Naive B cell (primary cell): ENCODE results near the gene SERPINB1. TPM values are rescaled to one million over a fixed set of nuclear protein-coding genes. Genes with fewer than 3 reads are reported as not detected.

Source experiments
- ATAC-seq, 2 donors: fragments of 150-1000 bp; cut with Tn5 transposase; 2 replicates each; pipeline ENCODE4 v1.10.0; 2021; ENCODE audit warnings: low read depth in 2 of 2, mild to moderate bottlenecking in 2 of 2, moderate library complexity in 2 of 2
- DNase-seq: peaks from one replicate; pipeline ENCODE4 v3.0.0; 2022
- H3K27ac Mint-ChIP-seq, 6 donors: one replicate each; pipeline ENCODE4 v1.8.0; 2020 to 2022; ENCODE audit warnings: mild to moderate bottlenecking in 6 of 6, mixed read lengths in 6 of 6, moderate library complexity in 5 of 6, inconsistent platforms in 2 of 6
- H3K27me3 Mint-ChIP-seq, 3 donors: one replicate each; pipeline ENCODE4 v1.8.0; 2021 to 2022; ENCODE audit warnings: mixed read lengths in 3 of 3, mild to moderate bottlenecking in 1 of 3
- H3K36me3 Mint-ChIP-seq, 2 donors: one replicate each; pipeline ENCODE4 v1.8.0; 2020 to 2022; ENCODE audit warnings: mixed read lengths in 2 of 2, inconsistent platforms in 1 of 2, mild to moderate bottlenecking in 1 of 2
- H3K4me1 Mint-ChIP-seq, 3 donors: one replicate each; pipeline ENCODE4 v1.8.0; 2020 to 2022; ENCODE audit warnings: mixed read lengths in 3 of 3, inconsistent platforms in 1 of 3, mild to moderate bottlenecking in 1 of 3, moderate library complexity in 1 of 3
- H3K4me3 Mint-ChIP-seq, 8 donors: one replicate each; pipeline ENCODE4 v1.8.0; 2020 to 2022; ENCODE audit warnings: mild to moderate bottlenecking in 8 of 8, mixed read lengths in 8 of 8, moderate library complexity in 8 of 8, inconsistent platforms in 2 of 8
- H3K9me3 Mint-ChIP-seq, 7 donors: one replicate each; pipeline ENCODE4 v1.8.0; 2020 to 2022; ENCODE audit warnings: mixed read lengths in 7 of 7, mild to moderate bottlenecking in 5 of 7, inconsistent platforms in 2 of 7, moderate library complexity in 1 of 7
- polyA plus RNA-seq, 6 donors: library from polyadenylated mRNA; unstranded; fragments of 300-500 nt; fragmentation: Illumina TruSeq; gene quantifications; one replicate each; pipeline ENCODE4 v1.2.3, GENCODE V29; 2021; ENCODE audit warnings: low read depth in 6 of 6

The SERPINB1 gene
- polyA plus RNA-seq, 6 donors from 2014 or later, result 84.7 to 107 (median 93.7) TPM

DNA sequence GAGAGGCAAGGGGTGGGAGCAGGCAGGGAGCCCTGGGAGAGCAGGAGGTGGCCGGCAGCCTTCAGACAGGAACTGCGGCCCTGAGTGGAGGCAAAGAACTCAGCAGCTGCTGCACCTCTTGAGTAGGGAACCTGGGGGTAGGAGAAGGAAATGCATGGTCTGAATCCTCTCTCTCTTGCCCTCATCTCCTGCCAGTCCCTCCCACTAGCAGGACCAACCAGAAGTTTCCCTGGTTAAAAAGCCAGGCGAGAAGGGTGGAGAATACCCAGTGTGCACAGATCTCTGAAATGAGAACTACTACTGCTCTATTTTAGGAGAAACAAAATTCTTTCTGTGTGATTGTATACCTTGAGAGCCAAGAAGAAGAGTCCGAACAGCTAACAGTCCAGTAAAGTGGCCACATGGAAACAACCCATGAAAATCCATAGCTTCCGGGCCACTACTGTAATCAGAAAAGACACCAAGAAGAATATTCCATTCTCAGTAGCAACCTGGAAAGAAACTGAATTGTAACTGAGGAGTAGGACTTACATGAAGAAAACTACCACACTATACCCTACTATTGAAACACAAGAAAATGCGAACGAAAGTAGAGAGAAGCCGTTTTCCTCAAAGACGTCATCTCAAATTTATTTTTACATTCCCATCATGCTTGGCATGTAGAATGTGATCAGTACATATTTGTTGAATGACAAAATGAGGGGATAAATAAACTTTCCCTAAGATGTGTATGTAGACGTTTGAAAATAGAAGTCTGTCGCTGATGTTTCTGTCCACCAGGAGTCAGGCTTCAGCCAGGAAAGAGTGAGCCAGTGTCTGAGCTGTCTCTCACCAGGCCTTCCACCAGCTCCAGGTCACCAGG is 50.8 kb downstream of the SERPINB1 start:
- Mint-ChIP-seq H3K9me3 (no peaks in the 10 kb centered on the region), H3K27ac (peak overlapping the region; percentile 80 to 98 (median 95)), H3K36me3 (peaks cover 11 to 15% of the 10 kb centered on the region in 2 donors), H3K4me3 (peak overlapping the region; percentile 39 to 89 (median 75)), H3K27me3 (no peaks in the 10 kb centered on the region), H3K4me1 (peaks cover 41 to 48% (median 43%) of the 10 kb centered on the region in 3 donors)
- DNase-seq (peak; percentile 58), ATAC-seq (peak; percentile 78 to 81)

DNA sequence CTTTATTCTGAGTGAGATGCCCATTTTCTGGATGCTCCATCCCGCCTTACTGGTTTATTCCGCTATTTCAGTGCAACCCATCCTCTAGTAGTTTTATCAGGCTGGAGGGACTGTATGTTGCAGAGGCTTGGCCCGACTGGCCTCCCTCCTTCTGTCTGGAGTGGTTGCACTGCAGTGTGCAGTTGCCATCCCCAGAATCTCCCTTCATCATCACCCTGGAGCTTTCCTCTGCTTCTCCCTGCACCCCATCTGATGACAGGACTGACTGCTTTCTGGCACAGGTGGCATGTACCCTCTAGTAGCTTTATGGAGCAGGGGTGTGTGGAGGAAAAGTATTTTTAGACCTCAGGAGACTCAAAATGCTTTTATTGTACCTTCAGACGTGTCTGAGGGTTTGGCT is 55.4 kb downstream of the SERPINB1 start:
- ATAC-seq (no peak), DNase-seq (no peak)
- no peak overlapping the region for H3K4me3 Mint-ChIP-seq
- no peaks in the 10 kb centered on the region for H3K27me3 Mint-ChIP-seq
- H3K27ac Mint-ChIP-seq, result peak overlapping the region in 3 of 6 donors; percentile 42 to 73 (median 62)
- H3K9me3 Mint-ChIP-seq, result no peaks in the 10 kb centered on the region
- peaks cover 16 to 26% of the 10 kb centered on the region in 2 donors for H3K36me3 Mint-ChIP-seq
- H3K4me1 Mint-ChIP-seq, result peaks cover 18 to 25% (median 23%) of the 10 kb centered on the region in 3 donors

DNA sequence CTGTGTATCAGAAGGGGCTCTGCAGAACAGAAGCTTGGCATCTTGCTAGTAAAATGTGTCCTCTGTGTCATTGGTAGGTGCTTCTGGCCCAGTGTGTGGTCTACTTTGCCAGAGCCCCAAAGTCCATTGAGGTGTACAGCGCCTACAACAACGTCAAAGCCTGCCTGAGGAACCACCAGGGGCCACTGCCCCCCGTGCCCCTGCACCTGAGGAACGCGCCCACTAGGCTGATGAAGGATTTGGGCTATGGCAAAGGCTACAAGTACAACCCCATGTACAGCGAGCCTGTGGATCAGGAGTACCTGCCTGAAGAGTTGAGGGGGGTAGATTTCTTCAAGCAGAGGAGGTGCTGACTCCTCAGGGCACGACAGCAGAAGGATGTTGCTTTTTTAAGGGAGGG is 56.7 kb downstream of the SERPINB1 start:
- Mint-ChIP-seq H3K4me3 (no peak overlapping the region), H3K27me3 (no peaks in the 10 kb centered on the region), H3K27ac (peak overlapping the region in 1 of 6 donors; percentile 83), H3K9me3 (no peaks in the 10 kb centered on the region), H3K4me1 (peaks cover 5 to 17% (median 15%) of the 10 kb centered on the region in 3 donors), H3K36me3 (peaks cover 23 to 33% of the 10 kb centered on the region in 2 donors)
- no peak for ATAC-seq
- no peak for DNase-seq

DNA sequence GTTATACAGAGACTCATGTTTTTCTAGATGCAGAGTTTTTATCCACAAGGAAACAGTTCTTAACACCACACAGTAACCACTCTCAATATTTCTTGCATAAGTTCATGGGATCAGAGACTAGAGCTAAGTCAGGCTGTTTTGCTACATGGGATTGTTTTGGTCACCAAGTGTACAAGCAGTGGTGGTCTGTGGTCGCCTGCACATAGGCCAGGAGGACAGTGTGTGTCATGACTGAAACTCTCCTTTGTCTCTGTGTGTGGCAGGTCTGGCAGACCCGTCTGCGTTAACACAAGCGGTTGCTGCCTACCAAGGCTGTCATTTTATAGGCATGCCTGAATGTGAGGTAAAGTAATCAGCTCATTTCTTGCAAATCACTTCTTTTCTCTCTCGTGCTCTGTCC is 57.6 kb downstream of the SERPINB1 start:
- Mint-ChIP-seq H3K27me3 (no peaks in the 10 kb centered on the region), H3K36me3 (peaks cover 23 to 37% of the 10 kb centered on the region in 2 donors), H3K4me1 (peaks cover 7 to 17% (median 15%) of the 10 kb centered on the region in 3 donors), H3K4me3 (no peak overlapping the region), H3K27ac (peak overlapping the region in 3 of 6 donors; percentile 5 to 35 (median 10)), H3K9me3 (no peaks in the 10 kb centered on the region)
- DNase-seq (no peak), ATAC-seq (no peak)

DNA sequence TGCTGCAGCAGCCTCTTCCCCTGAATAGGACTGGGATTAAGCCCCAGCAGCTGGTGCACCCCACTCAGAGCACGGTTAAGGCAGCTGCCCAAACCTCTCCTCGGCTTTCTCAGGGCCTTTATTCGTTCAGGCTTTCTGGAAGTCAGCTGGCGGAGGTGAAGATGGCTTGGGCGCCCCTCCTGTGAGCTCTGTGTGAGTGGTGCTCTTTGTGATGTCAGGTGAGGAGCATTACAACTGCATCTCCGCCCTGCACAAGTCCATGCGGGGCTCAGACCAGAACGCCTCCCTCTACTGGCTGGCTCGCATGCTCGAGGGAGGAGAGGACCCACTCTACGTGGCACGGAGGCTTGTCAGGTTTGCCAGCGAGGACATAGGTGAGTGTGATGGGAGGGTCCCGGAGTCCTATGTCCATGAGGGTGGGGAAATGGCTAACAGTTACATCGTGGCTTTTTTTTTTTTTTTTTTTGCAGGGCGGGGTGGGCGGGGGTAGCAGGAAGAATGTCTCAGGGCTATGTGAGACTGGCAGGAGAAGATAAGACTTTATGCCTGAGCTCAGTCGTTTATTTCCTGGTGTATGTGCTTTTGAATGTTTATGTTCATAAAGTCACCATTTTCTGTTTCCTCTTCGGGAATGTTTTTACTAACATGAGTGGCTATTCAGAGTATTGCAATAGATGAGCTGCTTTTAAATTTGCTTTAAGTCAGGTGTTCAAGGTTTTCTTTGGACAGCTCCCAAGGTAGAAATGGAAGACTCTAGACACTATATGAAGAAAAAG is 58.3 kb downstream of the SERPINB1 start:
- Mint-ChIP-seq H3K4me1 (peaks cover 7 to 17% (median 15%) of the 10 kb centered on the region in 3 donors), H3K36me3 (peaks cover 23 to 38% of the 10 kb centered on the region in 2 donors), H3K4me3 (no peak overlapping the region), H3K27ac (peak overlapping the region in 3 of 6 donors; percentile 5 to 34 (median 16)), H3K9me3 (no peaks in the 10 kb centered on the region), H3K27me3 (no peaks in the 10 kb centered on the region)
- ATAC-seq, result no peak
- DNase-seq, result no peak

DNA sequence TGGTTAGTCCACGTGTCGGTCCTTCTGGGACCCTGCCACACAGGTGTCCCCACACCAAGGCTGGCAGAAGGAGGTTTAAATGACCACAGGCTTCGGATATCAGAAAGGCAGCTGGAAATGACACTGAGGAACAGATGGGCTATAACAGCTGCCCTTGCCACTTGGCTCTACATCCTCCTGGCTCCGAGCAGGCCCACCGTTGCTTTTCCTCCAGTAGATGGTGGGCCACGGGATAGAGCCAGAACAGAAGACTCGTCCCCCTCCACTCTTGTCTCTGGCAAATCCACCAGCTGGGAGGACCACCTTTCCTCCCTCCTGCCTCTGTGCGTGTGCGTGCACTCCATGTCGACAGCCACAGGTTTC is 58.9 kb downstream of the SERPINB1 start:
- no peaks in the 10 kb centered on the region for H3K27me3 Mint-ChIP-seq
- DNase-seq (no peak), ATAC-seq (no peak)
- H3K4me1 Mint-ChIP-seq, result peaks cover 9 to 18% (median 15%) of the 10 kb centered on the region in 3 donors
- no peak overlapping the region for H3K4me3 Mint-ChIP-seq
- H3K27ac Mint-ChIP-seq, result no peak overlapping the region
- peaks cover 23 to 36% of the 10 kb centered on the region in 2 donors for H3K36me3 Mint-ChIP-seq
- H3K9me3 Mint-ChIP-seq, result no peaks in the 10 kb centered on the region

DNA sequence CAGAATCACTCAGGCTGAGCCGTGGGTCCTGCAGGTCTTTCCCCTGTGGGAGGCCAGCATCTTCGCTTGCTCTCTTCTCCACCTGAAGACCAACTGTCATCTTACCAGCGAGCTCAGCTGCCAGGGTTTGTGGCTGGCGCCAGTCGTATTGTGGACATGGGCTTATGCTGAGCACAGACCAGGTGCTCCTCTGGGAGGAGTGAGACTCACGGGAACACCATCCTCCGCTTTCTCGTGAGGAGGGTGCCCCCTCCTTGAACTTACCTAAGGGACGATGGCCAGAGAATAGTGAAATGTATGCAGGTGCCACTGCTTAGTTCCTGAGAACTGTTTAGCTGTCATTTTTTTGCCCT is 59.3 kb downstream of the SERPINB1 start:
- H3K27ac Mint-ChIP-seq, result peak overlapping the region in 1 of 6 donors; percentile 20
- peaks cover 14 to 23% (median 20%) of the 10 kb centered on the region in 3 donors for H3K4me1 Mint-ChIP-seq
- H3K36me3 Mint-ChIP-seq, result peaks cover 20 to 31% of the 10 kb centered on the region in 2 donors
- ATAC-seq (no peak), DNase-seq (no peak)
- no peaks in the 10 kb centered on the region for H3K9me3 Mint-ChIP-seq
- H3K4me3 Mint-ChIP-seq, result no peak overlapping the region
- H3K27me3 Mint-ChIP-seq, result no peaks in the 10 kb centered on the region

Other genes with a start within 250 kb of the SERPINB1 start
- gene MYLK4, start 90.9 kb downstream of the SERPINB1 start, polyA plus RNA-seq, result under 1 TPM in 4 of 6 donors, not detected in 2; 0.04 to 0.13 (median 0.10) TPM
- 10 to 100 TPM; 33.9 to 53.6 (median 38.5) TPM for gene WRNIP1, start 76.5 kb downstream of the SERPINB1 start, polyA plus RNA-seq
- 10 to 100 TPM; 18.2 to 35.2 (median 27.7) TPM for gene SERPINB9, start 61.4 kb upstream of the SERPINB1 start, polyA plus RNA-seq
- 10 to 100 TPM; 30.2 to 90.6 (median 71.2) TPM for gene SERPINB6, start 129.7 kb upstream of the SERPINB1 start, polyA plus RNA-seq
- 10 to 100 TPM in 4 of 6 donors, 1 to 10 TPM in 2; 8.0 to 23.2 (median 14.3) TPM for gene NQO2, start 158.0 kb upstream of the SERPINB1 start, polyA plus RNA-seq
- gene RIPK1, start 226.6 kb upstream of the SERPINB1 start, polyA plus RNA-seq, result 10 to 100 TPM in 2 of 6 donors, 1 to 10 TPM in 4; 4.8 to 14.1 (median 9.5) TPM